HepG2 (cell line): ENCODE data around the gene IL17F. TPM values are rescaled to one million over a fixed set of nuclear protein-coding genes. Genes with fewer than 3 reads are reported as not detected.

Experiments used
- CEBPG ChIP-seq: IDR thresholded peaks from 2 replicates; pipeline ENCODE4 v1.6.1; 2016
- CENPX ChIP-seq: sonication (generic); formaldehyde crosslinking; IDR thresholded peaks from 2 replicates; pipeline ENCODE4 v1.9.0; 2021; ENCODE audit warnings: mild to moderate bottlenecking, missing genetic modification reagents, moderate library complexity
- DBP ChIP-seq: sonication (generic); formaldehyde crosslinking; IDR thresholded peaks from 2 replicates; pipeline ENCODE4 v1.4.0; 2020; ENCODE audit warnings: missing genetic modification reagents; ENCODE audit errors: not compliant biosample characterization
- FOXA1 ChIP-seq, 2 experiments: fragments of 450-650 bp in 1 of 2; sonication (generic) in 1 of 2; formaldehyde crosslinking in 1 of 2; IDR thresholded peaks; 2 replicates each; pipeline versions ENCODE4 v1.4.0 to v1.6.1; 2016 to 2020; ENCODE audit warnings: missing genetic modification reagents in 1 of 2
- FOXP1 ChIP-seq, 2 experiments: fragments of 450-650 bp in 1 of 2; IDR thresholded peaks; 2 replicates each; pipeline ENCODE4 v1.6.1; 2017 to 2018; ENCODE audit warnings: antibody characterized with exemption in 1 of 2
- HDAC2 ChIP-seq: sonication (generic); formaldehyde crosslinking; IDR thresholded peaks from 2 replicates; pipeline ENCODE4 v1.4.0; 2020; ENCODE audit warnings: missing genetic modification reagents
- HNF4A ChIP-seq: sonication (generic); formaldehyde crosslinking; IDR thresholded peaks from 2 replicates; pipeline ENCODE4 v1.4.0; 2020; ENCODE audit warnings: missing genetic modification reagents
- KDM6A ChIP-seq: IDR thresholded peaks from 2 replicates; pipeline ENCODE4 v1.6.1; 2016; ENCODE audit warnings: low read depth
- NCOA2 ChIP-seq: sonication (generic); formaldehyde crosslinking; IDR thresholded peaks from 2 replicates; pipeline ENCODE4 v1.8.0; 2022; ENCODE audit warnings: inconsistent platforms
- NFKBIZ ChIP-seq: IDR thresholded peaks from 2 replicates; pipeline ENCODE4 v1.6.1; 2018; ENCODE audit warnings: missing genetic modification reagents, missing compliant biosample characterization
- SOX13 ChIP-seq, 3 experiments: fragments of 450-650 bp in 1 of 3; sonication (generic) in 1 of 3; formaldehyde crosslinking in 1 of 3; IDR thresholded peaks in 2 of 3; conservative IDR thresholded peaks in 1 of 3; 2 replicates each; pipeline versions ENCODE4 v1.5.0 to v1.6.1; 2016 to 2020; ENCODE audit warnings: antibody characterized with exemption in 1 of 3, mild to moderate bottlenecking in 1 of 3, missing compliant biosample characterization in 1 of 3, missing genetic modification reagents in 1 of 3, moderate library complexity in 1 of 3
- SRY ChIP-seq: sonication (generic); formaldehyde crosslinking; IDR thresholded peaks from 2 replicates; pipeline ENCODE4 v1.8.0; 2022; ENCODE audit warnings: mild to moderate bottlenecking, missing genetic modification reagents
- TRIM24 ChIP-seq: sonication (generic); formaldehyde crosslinking; IDR thresholded peaks from 2 replicates; pipeline ENCODE4 v1.8.0; 2022; ENCODE audit warnings: mild to moderate bottlenecking, missing genetic modification reagents
- ZNF224 ChIP-seq: sonication (generic); formaldehyde crosslinking; IDR thresholded peaks from 2 replicates; pipeline ENCODE4 v1.5.0; 2020; ENCODE audit warnings: mild to moderate bottlenecking, missing genetic modification reagents
- ZNF253 ChIP-seq: sonication (generic); formaldehyde crosslinking; IDR thresholded peaks from 2 replicates; pipeline ENCODE4 v1.8.0; 2022; ENCODE audit warnings: mild to moderate bottlenecking, missing genetic modification reagents, borderline replicate concordance
- ZNF484 ChIP-seq: sonication (generic); formaldehyde crosslinking; IDR thresholded peaks from 2 replicates; pipeline ENCODE4 v1.5.1; 2020; ENCODE audit warnings: mild to moderate bottlenecking, low read depth, missing genetic modification reagents, borderline replicate concordance
- ZNF609 ChIP-seq: sonication (generic); formaldehyde crosslinking; IDR thresholded peaks from 2 replicates; pipeline ENCODE4 v1.4.0; 2020; ENCODE audit warnings: mild to moderate bottlenecking, missing genetic modification reagents, borderline replicate concordance
- ZNF816 ChIP-seq: sonication (generic); formaldehyde crosslinking; IDR thresholded peaks from 2 replicates; pipeline ENCODE4 v1.8.0; 2022; ENCODE audit warnings: missing genetic modification reagents, mild to moderate bottlenecking, borderline replicate concordance
- polyA plus RNA-seq, 8 experiments: library from polyadenylated mRNA; depleted of rRNA in 3 of 8; stranded (reverse) in 7 of 8; unstranded in 1 of 8; fragments of >200 nt; fragmentation: Illumina TruSeq in 4 of 8; extraction: Trizol in 4 of 8; gene quantifications; 2 replicates each; pipeline versions ENCODE4 v1.2.1 to v1.2.3, GENCODE V29; 2011 to 2016; ENCODE audit warnings: low read depth in 4 of 8, missing spikeins in 1 of 8, mixed read lengths in 1 of 8; ENCODE audit not compliant: insufficient read depth in 1 of 8
- total RNA-seq, 5 experiments: library from RNA; depleted of rRNA; stranded (reverse); fragments of >200 nt; fragmentation: Illumina TruSeq; extraction: Trizol; gene quantifications; 2 replicates each; pipeline ENCODE4 v1.2.3, GENCODE V29; 2016; ENCODE audit warnings: low read depth in 1 of 5

Gene IL17F
- total and polyA plus RNA-seq, 2 of the 13 experiments (the other 11 are each of a cell fraction or from before 2014, with no cell fraction given): not detected

- TF ChIP-seq FOXP1 (IDR thresholded peaks at IDR 0.05) (no peak), FOXP1 (CRISPR knock-in tag; IDR thresholded peaks at IDR 0.05) (peak; percentile 36; the same call in 1 of the 2 replicates), HDAC2 (CRISPR knock-in tag) (no peak), TRIM24 (peak; percentile 48; the same call in 1 of the 2 replicates), ZNF816 (CRISPR knock-in tag) (no peak), FOXA1 (IDR thresholded peaks at IDR 0.05) (no peak), FOXA1 (CRISPR knock-in tag; IDR thresholded peaks at IDR 0.05) (peak; percentile 12; the same call in 1 of the 2 replicates), ZNF609 (CRISPR knock-in tag) (no peak), ZNF253 (CRISPR knock-in tag) (no peak), HNF4A (CRISPR knock-in tag) (peak; percentile 78), CENPX (CRISPR knock-in tag) (no peak), KDM6A (CRISPR knock-in tag) (no peak), DBP (CRISPR knock-in tag) (no peak), ZNF484 (CRISPR knock-in tag) (no peak), CEBPG (CRISPR knock-in tag) (peak; percentile 42; the same call in 1 of the 2 replicates), NFKBIZ (no peak), SRY (CRISPR knock-in tag) (no peak), NCOA2 (0 out of 2 replicates have a peak, but pooled peaks have one; percentile 36), SOX13 (IDR thresholded peaks at IDR 0.05) (no peak), SOX13 (CRISPR knock-in tag; conservative IDR thresholded peaks at IDR 0.05 in 1 of 2, IDR thresholded peaks at IDR 0.05 in 1 of 2) (peak in 1 of 2 experiments; percentile 67; a peak in 2 of 4 replicates), ZNF224 (no peak)
Measured at GRCh38 chr6:52249078-52249477, 4.8 kb upstream of the IL17F start (continued).
